GM15510 (cell line): ENCODE results near the gene ABHD17C.

Experiments used
- POLR2A ChIP-seq: IDR thresholded peaks from 3 replicates; pipeline ENCODE4 v1.6.1; 2011; ENCODE audit warnings: borderline replicate concordance; ENCODE audit not compliant: insufficient read length; ENCODE audit errors: extremely low read depth

ABHD17C gene

DNA sequence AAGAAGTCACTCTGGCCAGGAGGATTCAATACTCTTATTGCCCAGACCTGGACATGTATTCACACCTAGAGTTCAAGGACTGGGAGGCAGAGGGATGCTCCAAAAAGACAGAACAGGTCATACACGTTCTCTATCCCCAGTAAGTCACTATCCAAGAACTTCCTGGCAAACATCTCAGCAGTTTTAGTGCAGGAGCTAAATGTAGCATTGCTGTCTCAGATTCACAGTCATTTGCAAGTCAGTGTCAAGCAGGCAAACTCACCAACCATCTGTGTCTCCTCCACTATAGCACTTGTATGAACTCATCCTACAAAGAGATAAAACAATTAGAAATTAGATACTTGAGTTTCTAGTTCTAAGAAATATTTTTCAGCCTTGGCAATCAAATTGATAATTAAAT lies 38.4 kb downstream of the ABHD17C start:
- TF ChIP-seq POLR2A: no peak

DNA sequence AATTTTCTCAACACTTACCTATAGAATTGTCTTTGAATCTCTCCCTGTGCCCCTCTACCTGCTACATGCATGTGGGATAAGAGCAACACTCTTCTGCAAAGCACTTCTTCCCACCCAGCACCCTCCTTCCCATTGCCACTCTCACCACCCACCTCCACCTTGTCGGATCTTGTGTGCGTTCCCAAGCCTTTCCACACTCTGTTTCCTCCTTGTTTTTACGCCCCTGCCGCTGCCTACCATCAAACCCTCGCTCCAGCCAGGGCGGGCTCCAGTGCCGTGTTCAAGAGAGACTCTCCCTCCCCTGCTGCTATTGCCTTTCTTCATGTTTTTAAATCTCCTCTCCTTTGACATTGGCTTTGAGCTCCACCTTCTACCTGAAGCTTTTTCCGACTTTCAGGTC lies 40.2 kb downstream of the ABHD17C start:
- TF ChIP-seq POLR2A: no peak

DNA sequence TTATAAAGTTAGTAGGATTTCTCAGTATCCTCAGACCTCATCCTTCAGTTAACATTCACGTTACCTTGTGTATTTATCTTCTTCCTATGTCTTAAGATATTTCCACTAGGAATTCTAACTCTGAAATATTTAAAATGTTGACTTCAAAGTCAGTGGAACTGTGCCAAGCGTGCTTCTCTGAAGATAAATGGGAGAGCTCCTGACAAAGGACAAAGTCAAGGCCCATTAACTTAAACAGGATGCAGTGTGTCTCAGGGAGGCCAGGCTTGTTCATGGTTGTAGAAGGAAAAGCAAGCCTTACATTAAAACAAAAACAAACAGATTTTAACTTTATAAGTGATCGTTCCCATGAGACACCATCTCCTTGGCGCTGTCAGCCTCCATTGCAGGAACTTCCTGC lies 41.5 kb downstream of the ABHD17C start:
- no peak for TF ChIP-seq POLR2A

DNA sequence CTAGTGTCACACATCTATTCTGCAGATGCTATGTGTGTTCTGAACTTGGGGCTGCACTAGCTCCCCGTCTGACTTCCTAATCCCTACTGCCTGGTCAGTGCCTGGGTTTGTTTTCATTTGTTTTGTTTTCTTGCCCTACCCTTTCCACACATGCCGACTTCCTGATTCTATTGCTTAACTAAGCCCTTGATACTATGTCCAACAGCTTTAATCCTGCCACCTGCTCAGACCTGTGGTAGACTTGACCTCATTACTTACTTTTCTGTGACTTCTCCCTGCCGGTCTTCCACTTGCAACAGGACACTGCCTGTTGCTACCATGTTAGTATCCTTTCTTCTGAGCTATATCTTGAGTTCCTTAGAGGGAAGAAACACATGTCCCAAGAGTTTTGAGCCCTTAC lies 44.8 kb downstream of the ABHD17C start:
- TF ChIP-seq POLR2A: no peak

DNA sequence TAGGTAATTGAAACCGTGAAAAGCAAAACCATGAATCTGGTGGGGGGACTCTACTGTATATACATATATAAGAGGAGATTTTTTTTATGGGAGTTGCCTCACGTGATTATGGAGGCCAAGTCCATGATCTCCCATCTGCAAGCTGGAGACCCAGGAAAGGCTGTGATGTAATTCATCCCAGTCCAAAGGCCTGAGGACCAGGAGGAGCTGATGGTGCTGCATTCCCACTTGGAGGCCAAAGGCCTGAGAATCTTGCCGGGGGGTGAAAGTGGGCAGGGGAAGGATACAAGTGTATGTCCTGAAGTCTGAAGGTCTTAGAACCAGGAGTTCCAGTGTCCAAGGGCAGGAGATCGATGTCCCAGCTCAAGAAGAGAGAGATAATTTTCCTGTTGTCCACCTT lies 47.0 kb downstream of the ABHD17C start:
- no peak for TF ChIP-seq POLR2A

DNA sequence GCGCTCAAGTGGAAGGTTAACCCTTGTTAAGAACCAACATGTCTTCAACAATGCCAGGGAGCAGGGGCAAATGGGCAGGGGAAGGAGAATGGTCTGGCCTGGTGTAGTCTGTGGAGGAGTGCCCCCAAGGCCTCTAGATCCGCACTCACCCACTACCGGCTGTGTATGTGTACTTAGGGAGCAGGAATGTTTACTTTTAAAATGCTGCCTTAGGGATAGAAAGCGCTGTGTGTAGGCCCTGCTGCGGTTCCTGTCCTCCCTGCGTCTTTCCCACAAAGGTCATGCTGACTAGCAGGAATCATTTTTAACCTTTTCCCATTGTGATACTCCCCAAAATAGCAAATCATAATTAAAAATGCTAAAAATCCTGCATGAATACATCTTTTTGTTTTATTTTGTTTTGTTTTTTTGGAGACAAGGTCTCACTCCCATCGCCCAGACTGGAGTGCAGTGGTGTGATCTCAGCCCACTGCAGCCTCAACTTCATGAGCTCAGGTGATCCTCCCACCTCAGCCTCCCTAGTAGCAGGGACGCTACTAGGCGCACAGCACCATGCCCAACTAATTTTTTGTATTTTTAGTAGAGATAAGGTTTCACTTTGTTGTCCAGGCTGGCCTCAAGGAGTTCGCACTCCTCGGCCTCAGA lies 48.2 kb downstream of the ABHD17C start:
- TF ChIP-seq POLR2A: no peak

DNA sequence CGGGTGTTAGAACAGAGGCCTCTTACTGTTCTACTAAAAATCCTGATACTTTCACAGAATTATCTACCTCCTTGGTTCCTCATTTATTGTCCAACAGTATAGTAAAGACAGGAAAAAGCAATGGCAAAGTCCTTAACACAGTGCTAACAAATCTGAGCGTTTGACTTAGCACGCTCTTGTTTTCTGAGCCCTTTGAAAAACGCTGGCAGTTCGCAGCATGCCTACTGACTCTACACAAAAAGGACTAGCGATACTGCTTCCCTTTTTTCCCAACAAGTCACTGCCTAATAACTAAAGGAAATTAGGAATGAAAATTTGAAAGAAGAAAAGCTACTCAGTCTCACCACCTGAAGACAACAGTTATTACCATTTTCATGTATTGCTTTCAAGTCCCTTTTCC lies 49.3 kb downstream of the ABHD17C start:
- no peak for TF ChIP-seq POLR2A

DNA sequence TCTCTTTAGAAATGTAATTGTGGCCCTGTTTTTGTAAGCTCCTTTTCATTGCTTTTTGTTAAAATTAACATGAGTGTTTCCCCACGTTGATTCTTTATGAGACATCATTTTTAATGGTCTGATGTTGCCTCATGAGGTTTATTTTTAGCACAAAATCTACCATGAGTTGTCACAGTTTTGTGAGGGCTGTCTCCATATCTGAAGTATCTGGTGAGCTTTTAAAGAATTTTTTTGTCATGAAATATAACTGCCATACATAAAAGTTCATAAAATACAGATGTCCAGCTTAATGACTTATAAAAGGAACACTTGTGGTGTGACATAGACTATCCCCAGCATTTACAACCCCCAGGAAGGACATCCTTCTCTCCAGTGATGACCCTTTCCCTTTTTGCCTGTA lies 49.7 kb downstream of the ABHD17C start:
- no peak for TF ChIP-seq POLR2A

DNA sequence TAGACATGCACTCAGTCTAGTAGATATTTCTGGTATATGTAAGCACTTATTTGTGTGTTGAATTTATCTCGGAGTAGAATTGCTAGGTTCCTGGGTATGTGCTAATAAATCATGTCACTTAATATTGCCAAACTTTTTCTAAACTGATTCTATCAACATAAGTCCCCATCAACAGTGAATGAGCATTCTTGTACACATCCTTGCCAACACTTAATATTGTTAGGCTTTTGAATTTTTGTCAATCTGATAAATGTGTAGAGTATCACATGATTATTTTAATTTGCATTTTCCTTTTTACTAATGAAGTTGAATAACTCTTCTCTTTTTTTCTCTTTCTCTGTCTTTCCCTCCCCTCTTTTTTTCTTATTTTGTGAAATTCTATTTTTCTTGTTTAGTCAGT lies 50.8 kb downstream of the ABHD17C start:
- TF ChIP-seq POLR2A: no peak

DNA sequence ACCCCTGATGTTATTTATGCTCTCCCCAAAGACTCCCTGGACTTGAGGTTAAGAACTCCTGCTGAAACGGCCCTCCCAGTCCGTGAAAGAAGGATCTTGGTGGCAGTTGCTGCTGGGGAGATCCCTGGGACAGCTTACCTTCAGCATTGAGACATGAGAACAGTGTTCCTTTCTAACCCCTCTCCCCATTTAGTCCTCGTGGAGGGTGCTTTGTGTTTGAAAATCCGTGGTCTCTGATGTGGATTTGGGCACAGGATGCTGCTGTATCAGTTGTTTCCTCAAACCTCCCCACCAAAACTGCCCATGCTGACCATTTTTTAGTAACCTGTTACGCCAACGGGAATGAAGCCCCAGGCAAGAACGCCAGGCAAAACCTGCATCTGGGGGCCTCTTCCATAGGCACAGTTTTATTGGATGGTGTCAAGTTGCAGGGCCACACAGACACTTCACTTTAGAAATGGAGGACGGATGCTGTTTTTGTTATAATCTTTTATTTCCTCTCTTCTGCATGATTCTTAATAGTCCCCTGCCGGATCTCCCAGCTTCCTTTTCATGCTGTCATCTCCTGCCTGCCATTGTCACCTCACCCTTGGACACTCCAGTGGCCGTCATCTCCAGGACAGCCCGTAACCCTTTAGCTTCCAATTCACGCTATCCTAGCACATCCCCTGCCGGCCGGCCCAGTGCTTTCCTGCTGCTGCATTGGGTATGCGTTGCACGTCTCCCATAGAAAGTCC lies 52.4 kb downstream of the ABHD17C start:
- TF ChIP-seq POLR2A: no peak

DNA sequence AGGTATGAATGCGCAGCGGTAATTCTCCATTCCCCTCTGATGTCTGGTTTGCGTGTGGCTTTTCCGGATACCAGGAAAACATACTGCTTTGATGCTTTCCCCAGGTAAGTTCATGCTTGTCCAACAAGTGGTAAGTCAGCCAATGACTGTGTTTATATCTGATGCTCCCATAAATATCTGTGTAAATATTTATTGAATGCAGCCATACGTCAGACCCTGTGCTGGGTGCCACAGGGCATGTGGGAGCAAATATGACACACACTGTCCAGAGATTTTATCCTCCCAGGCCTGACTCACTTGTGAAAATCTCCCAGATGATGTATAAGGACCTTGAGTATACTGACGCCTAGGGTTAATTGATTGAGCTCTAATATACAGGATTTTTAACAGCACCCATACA lies 54.5 kb downstream of the ABHD17C start:
- no peak for TF ChIP-seq POLR2A

DNA sequence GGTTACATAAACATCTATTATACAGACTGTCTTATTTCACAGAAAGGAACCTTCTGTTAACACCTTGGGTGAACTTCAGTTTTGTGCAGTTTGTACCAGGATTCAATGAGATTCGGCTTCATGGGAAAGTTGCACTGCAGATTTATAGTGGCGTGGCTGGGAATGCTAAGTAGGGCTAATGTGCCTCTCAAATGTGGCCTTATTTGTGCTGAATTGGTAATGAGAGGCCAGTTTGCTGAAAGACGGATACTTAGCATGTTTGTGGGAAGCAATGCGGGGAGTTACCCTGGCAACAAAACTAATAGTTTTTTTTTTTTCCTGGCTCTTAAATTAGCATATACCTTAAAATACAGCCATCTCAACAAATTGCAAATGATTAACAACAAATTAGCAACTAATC lies 55.5 kb downstream of the ABHD17C start:
- TF ChIP-seq POLR2A: no peak

DNA sequence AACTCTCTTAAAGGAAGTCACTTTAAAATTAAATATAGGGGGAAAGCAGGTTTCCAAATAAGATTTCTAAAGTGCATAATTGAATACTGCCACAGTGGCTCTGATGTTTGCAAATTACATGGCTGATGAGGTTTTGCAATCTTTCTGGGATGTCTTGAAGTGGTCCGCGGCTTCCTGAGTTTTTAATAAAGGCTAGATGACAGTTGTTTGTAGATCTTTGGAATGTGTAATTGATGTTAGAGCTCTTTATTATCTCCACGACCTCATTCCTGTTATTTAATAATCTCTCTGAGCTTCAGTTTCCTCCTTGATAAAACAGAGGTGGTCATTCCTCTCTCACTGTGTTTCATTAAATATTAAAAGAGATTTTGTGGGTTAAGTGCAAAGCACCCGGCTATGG lies 57.1 kb downstream of the ABHD17C start:
- TF ChIP-seq POLR2A: no peak

DNA sequence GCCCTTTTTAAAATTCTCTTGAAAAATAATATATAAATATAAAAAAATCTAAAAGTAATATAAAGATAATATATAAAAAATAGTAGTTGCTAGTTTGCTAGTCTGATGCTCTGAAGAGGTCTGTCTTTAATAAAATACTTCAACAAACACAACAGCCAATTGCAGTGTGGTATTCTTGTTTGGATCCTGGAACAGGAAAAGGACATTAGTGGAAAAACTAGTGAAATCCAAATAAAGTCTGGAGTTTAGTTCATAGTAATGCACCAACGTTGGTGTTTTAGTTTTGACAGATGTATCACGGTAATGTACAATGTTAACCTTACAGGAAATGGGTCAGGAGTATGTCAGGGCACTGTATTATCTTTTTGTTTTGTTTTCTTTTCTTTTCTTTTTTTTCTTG lies 58.1 kb downstream of the ABHD17C start:
- no peak for TF ChIP-seq POLR2A

DNA sequence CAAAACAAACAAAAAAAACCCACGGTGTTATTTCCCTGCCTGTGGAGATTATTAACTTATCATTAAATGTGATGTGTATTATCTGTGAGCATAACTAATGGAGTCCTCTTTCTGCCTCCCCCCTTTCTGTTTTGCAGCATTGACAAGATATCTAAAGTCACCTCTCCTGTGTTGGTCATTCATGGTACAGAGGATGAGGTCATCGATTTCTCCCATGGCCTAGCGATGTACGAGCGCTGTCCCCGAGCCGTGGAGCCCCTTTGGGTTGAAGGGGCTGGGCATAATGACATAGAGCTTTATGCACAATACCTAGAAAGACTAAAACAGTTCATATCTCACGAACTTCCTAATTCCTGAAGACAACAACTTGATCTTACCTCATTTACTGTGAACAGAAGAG lies 58.9 kb downstream of the ABHD17C start:
- no peak for TF ChIP-seq POLR2A

DNA sequence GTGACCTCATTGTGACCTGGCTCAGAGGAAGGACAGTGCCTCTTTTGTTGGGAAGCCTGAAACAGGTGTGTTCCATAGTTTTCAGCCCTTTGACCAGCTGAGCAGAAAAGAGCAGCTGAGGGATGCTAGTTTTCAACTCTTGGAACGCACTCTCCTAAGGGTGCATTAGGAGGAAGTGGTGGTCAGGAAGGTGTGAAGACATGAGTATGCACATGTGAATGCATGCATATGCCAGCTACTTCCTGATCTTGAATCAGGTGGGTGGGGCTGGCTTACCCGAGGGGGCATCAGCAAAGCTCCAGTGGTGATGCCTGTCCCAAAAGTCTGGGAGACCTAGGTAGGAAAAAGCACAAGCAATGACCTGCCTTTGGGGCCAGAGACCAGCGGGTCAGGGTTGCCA lies 60.8 kb downstream of the ABHD17C start:
- TF ChIP-seq POLR2A: no peak
